Neural progenitor cell (in vitro differentiated cells): ENCODE data around the gene SLC5A5. TPM values are rescaled to one million over a fixed set of nuclear protein-coding genes. Genes with fewer than 3 reads are reported as not detected.

ENCODE experiments used
- DNase-seq: peaks from one replicate; pipeline ENCODE4 v3.0.0-alpha.2; 2016; ENCODE audit warnings: low spot score
- H2AFZ ChIP-seq: fragments of 200-600 bp; sonication (generic); replicated peaks from 2 replicates; pipeline ENCODE4 v1.6.1; 2016; ENCODE audit warnings: antibody characterized with exemption
- H3F3A ChIP-seq: fragments of 200-600 bp; sonication (generic); 2 replicates; pipeline ENCODE4 v1.6.1; 2016; ENCODE audit warnings: antibody characterized with exemption, low read depth
- H3K27ac ChIP-seq: fragments of 200-600 bp; sonication (generic); 2 replicates; pipeline ENCODE4 v1.5.1; 2016; ENCODE audit warnings: mild to moderate bottlenecking
- H3K27me3 ChIP-seq: fragments of 200-600 bp; sonication (generic); 2 replicates; pipeline ENCODE4 v1.6.1; 2016; ENCODE audit warnings: mild to moderate bottlenecking, moderate library complexity
- H3K36me3 ChIP-seq: fragments of 200-600 bp; sonication (generic); 2 replicates; pipeline ENCODE4 v1.5.1; 2016
- H3K4me1 ChIP-seq: fragments of 200-600 bp; sonication (generic); 2 replicates; pipeline ENCODE4 v1.6.1; 2016; ENCODE audit warnings: mixed run types
- H3K4me2 ChIP-seq: fragments of 200-600 bp; sonication (generic); 2 replicates; pipeline ENCODE4 v1.6.1; 2016
- H3K4me3 ChIP-seq: fragments of 200-600 bp; sonication (generic); 2 replicates; pipeline ENCODE4 v1.5.1; 2016
- H3K79me2 ChIP-seq: fragments of 200-600 bp; sonication (generic); 2 replicates; pipeline ENCODE4 v1.6.1; 2016; ENCODE audit warnings: low read depth
- H3K9ac ChIP-seq: fragments of 200-600 bp; sonication (generic); 2 replicates; pipeline ENCODE4 v1.6.1; 2016
- H3K9me3 ChIP-seq: fragments of 200-600 bp; sonication (generic); 2 replicates; pipeline ENCODE4 v1.5.1; 2016; ENCODE audit warnings: low read depth
- H4K20me1 ChIP-seq: fragments of 200-600 bp; sonication (generic); 2 replicates; pipeline ENCODE4 v1.6.1; 2016; ENCODE audit warnings: low read depth
- H3K27ac Mint-ChIP-seq: 3 replicates; pipeline ENCODE4 v1.8.0; 2021; ENCODE audit warnings: mixed read lengths
- H3K27me3 Mint-ChIP-seq: 2 replicates; pipeline ENCODE4 v1.8.0; 2022; ENCODE audit warnings: low read depth, mild to moderate bottlenecking, inconsistent platforms, moderate library complexity, mixed read lengths; ENCODE audit not compliant: insufficient read depth
- H3K36me3 Mint-ChIP-seq: 3 replicates; pipeline ENCODE4 v1.8.0; 2021; ENCODE audit warnings: mixed read lengths
- H3K4me1 Mint-ChIP-seq: 3 replicates; pipeline ENCODE4 v1.8.0; 2021; ENCODE audit warnings: mixed read lengths
- H3K4me3 Mint-ChIP-seq: 3 replicates; pipeline ENCODE4 v1.8.0; 2021; ENCODE audit warnings: mild to moderate bottlenecking, moderate library complexity, mixed read lengths
- H3K9me3 Mint-ChIP-seq: 3 replicates; pipeline ENCODE4 v1.8.0; 2020; ENCODE audit warnings: mixed read lengths
- CTCF ChIP-seq: fragments of 200-600 bp; sonication (generic); IDR thresholded peaks from 2 replicates; pipeline ENCODE4 v1.5.1; 2017; ENCODE audit warnings: antibody characterized with exemption, mild to moderate bottlenecking
- EZH2 ChIP-seq: fragments of 200-600 bp; sonication (generic); IDR thresholded peaks from 2 replicates; pipeline ENCODE4 v1.6.1; 2017; ENCODE audit warnings: antibody characterized with exemption, mild to moderate bottlenecking, moderate library complexity
- EZH2phosphoT487 ChIP-seq: fragments of 200-600 bp; sonication (generic); IDR thresholded peaks from 2 replicates; pipeline ENCODE4 v1.6.1; 2017; ENCODE audit warnings: antibody characterized with exemption
- total RNA-seq: library from RNA; depleted of rRNA; stranded (reverse); fragments of >200 nt; gene quantifications from 2 replicates; pipeline ENCODE4 v1.2.3, GENCODE V29; 2015; ENCODE audit warnings: low replicate concordance

Gene SLC5A5
- total RNA-seq, 1 donor from 2014 or later, result 0.51 TPM

GRCh38 chr19:17847538-17848366, 24.0 kb upstream of the SLC5A5 start, which contains the start of gene JAK3:
Gene JAK3 (minus strand): TSS chr19:17847982. CDS start chr19:17844417, 3,565 bp downstream.
- Mint-ChIP-seq H3K27ac (peak within 1 kb of the TSS; percentile 60), H3K27me3 (peaks cover 11% of the 10 kb centered on the region), H3K36me3 (no peaks in the 10 kb centered on the region), H3K4me1 (peaks cover 14% of the 10 kb centered on the region), H3K9me3 (peaks cover 4% of the 10 kb centered on the region), H3K4me3 (peak within 1 kb of the TSS; percentile 69)
- TF ChIP-seq EZH2, result no peak
- TF ChIP-seq EZH2phosphoT487, result no peak
- no peak for TF ChIP-seq CTCF
- peaks cover 14% of the 10 kb centered on the region for H3F3A ChIP-seq
- H3K27ac ChIP-seq, result no peak within 1 kb of the TSS
- H3K4me3 ChIP-seq, result no peak within 1 kb of the TSS
- no peaks in the 10 kb centered on the region for H3K9me3 ChIP-seq
- no peak within 1 kb of the TSS for H3K9ac ChIP-seq
- H3K27me3 ChIP-seq, result peaks cover 23% of the 10 kb centered on the region
- no peaks in the 10 kb centered on the region for H4K20me1 ChIP-seq
- no peaks in the 10 kb centered on the region for H3K79me2 ChIP-seq
- H2AFZ ChIP-seq, result no peak within 1 kb of the TSS
- no peaks in the 10 kb centered on the region for H3K4me1 ChIP-seq
- peak within 1 kb of the TSS; percentile 56 for H3K4me2 ChIP-seq
- DNase-seq, result peak; percentile 94
- no peaks in the 10 kb centered on the region for H3K36me3 ChIP-seq

GRCh38 chr19:17848595-17849292, 23.0 kb upstream of the SLC5A5 start:
- no peak overlapping the region for H2AFZ ChIP-seq
- no peak for TF ChIP-seq CTCF
- no peak for TF ChIP-seq EZH2phosphoT487
- TF ChIP-seq EZH2, result no peak
- peaks cover 4% of the 10 kb centered on the region for H3K9me3 Mint-ChIP-seq
- peaks cover 14% of the 10 kb centered on the region for H3K4me1 Mint-ChIP-seq
- H3K9me3 ChIP-seq, result no peaks in the 10 kb centered on the region
- no peak overlapping the region for H3K4me3 Mint-ChIP-seq
- H3K4me2 ChIP-seq, result no peak overlapping the region
- no peaks in the 10 kb centered on the region for H3K36me3 ChIP-seq
- no peaks in the 10 kb centered on the region for H4K20me1 ChIP-seq
- peaks cover 13% of the 10 kb centered on the region for H3K27me3 ChIP-seq
- peak overlapping the region; percentile 59 for H3K27ac Mint-ChIP-seq
- no peaks in the 10 kb centered on the region for H3K36me3 Mint-ChIP-seq
- no peaks in the 10 kb centered on the region for H3K4me1 ChIP-seq
- H3K9ac ChIP-seq, result no peak overlapping the region
- no peaks in the 10 kb centered on the region for H3K79me2 ChIP-seq
- H3F3A ChIP-seq, result peaks cover 14% of the 10 kb centered on the region
- DNase-seq, result peak; percentile 5
- H3K4me3 ChIP-seq, result no peak overlapping the region
- H3K27me3 Mint-ChIP-seq, result peaks cover 8% of the 10 kb centered on the region
- H3K27ac ChIP-seq, result no peak overlapping the region

GRCh38 chr19:17854061-17854460, 17.7 kb upstream of the SLC5A5 start:
- no peak overlapping the region for H3K4me3 Mint-ChIP-seq
- H3K9ac ChIP-seq, result no peak overlapping the region
- peaks cover 4% of the 10 kb centered on the region for H3K9me3 Mint-ChIP-seq
- no peak overlapping the region for H3K27ac ChIP-seq
- TF ChIP-seq EZH2 (no peak), EZH2phosphoT487 (no peak), CTCF (no peak)
- DNase-seq, result no peak
- no peaks in the 10 kb centered on the region for H4K20me1 ChIP-seq
- no peak overlapping the region for H3K4me3 ChIP-seq
- H3K79me2 ChIP-seq, result no peaks in the 10 kb centered on the region
- peaks cover 3% of the 10 kb centered on the region for H3F3A ChIP-seq
- no peaks in the 10 kb centered on the region for H3K36me3 Mint-ChIP-seq
- no peaks in the 10 kb centered on the region for H3K9me3 ChIP-seq
- no peaks in the 10 kb centered on the region for H3K36me3 ChIP-seq
- peaks cover 13% of the 10 kb centered on the region for H3K4me1 Mint-ChIP-seq
- H3K27me3 Mint-ChIP-seq, result peaks cover 15% of the 10 kb centered on the region
- H3K4me2 ChIP-seq, result no peak overlapping the region
- no peak overlapping the region for H3K27ac Mint-ChIP-seq
- H3K4me1 ChIP-seq, result no peaks in the 10 kb centered on the region
- peaks cover 8% of the 10 kb centered on the region for H3K27me3 ChIP-seq
- no peak overlapping the region for H2AFZ ChIP-seq
